NT2/D1 (cell line): Measurements from ENCODE around the gene ARL10.

Experiments used
- YY1 ChIP-seq: IDR thresholded peaks from 2 replicates; pipeline ENCODE4 v1.6.1; 2011; ENCODE audit not compliant: insufficient read length, insufficient read depth
- ZNF274 ChIP-seq: IDR thresholded peaks from 2 replicates; pipeline ENCODE4 v1.6.1; 2011; ENCODE audit warnings: mild to moderate bottlenecking, low read depth, low read length

GRCh38 chr5:176412517-176413254 lies 47.4 kb downstream of the ARL10 start:
- TF ChIP-seq YY1: no peak
- no peak for TF ChIP-seq ZNF274
